ENCODE measurements around the gene RNF166. TPM values are rescaled to one million over a fixed set of nuclear protein-coding genes. Genes with fewer than 3 reads are reported as not detected.

The RNF166 gene
- total RNA-seq, 1 experiment from 2014 or later, result 26.5 TPM

DNA sequence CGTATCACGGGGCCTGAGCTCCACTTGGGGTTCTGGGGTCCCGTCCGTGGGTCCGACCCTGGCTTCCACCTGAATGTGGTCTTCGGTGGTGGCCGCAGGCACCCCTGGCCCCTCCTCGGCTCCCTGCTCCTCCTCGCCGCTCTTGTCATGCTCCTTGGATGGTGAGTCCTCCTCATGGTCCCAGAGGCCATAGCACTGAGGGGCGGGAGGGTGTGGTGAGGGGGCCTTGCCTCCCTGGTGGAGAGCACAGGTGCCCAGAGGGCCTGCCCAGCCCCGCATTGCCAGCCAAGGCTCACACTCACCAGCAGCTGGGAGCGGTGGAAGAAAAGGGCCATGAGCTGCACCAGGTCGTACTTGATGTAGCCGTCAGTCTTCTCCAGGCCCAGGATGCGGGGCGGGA, 15.0 kb upstream of the RNF166 start:
- Histone ChIP-seq H3K27ac (ENCODE audit: insufficient read length, low read depth, low read length) (no peak overlapping the region), H4K20me1 (ENCODE audit: control insufficient read depth, insufficient read depth, insufficient read length) (no peaks in the 10 kb centered on the region), H2AK5ac (ENCODE audit: insufficient read length, low read length) (no peak overlapping the region), H3K9me3 (ENCODE audit: control insufficient read depth, low read depth, low read length) (no peaks in the 10 kb centered on the region), H4K8ac (replicated peaks; ENCODE audit: insufficient read length, low read depth, low read length) (no peak overlapping the region), H2BK12ac (ENCODE audit: insufficient read length, low read depth, low read length) (no peak overlapping the region), H4K91ac (ENCODE audit: insufficient read length, low read depth, low read length) (no peak overlapping the region), H2BK120ac (ENCODE audit: low read depth, low read length, poor library complexity, severe bottlenecking) (no peak overlapping the region), H2BK5ac (ENCODE audit: insufficient read length, low read length) (no peak overlapping the region), H3K18ac (ENCODE audit: insufficient read length, low read depth, low read length) (no peak overlapping the region), H2BK20ac (ENCODE audit: low read depth, low read length, poor library complexity, severe bottlenecking) (no peak overlapping the region), H3K23me2 (ENCODE audit: insufficient read length, low read depth, low read length, poor library complexity, severe bottlenecking) (no peaks in the 10 kb centered on the region), H3K27me3 (ENCODE audit: insufficient read depth, low read length) (no peaks in the 10 kb centered on the region), H3K79me1 (ENCODE audit: insufficient read depth, low read depth, low read length, poor library complexity, severe bottlenecking) (no peaks in the 10 kb centered on the region), H3K9ac (ENCODE audit: extremely low read depth, insufficient read length, low read length) (no peak overlapping the region), H3K4me2 (ENCODE audit: insufficient read depth, insufficient read length, low read length) (no peak overlapping the region), H3K4ac (ENCODE audit: low read depth, low read length) (no peak overlapping the region), H2BK15ac (ENCODE audit: low read depth, low read length) (no peak overlapping the region), H3K56ac (ENCODE audit: insufficient read length, low read depth, low read length) (no peak overlapping the region), H4K5ac (ENCODE audit: insufficient read length, low read depth, low read length) (no peak overlapping the region), H3K4me1 (ENCODE audit: insufficient read depth, low read length) (no peaks in the 10 kb centered on the region), H2AFZ (ENCODE audit: low read length) (no peak overlapping the region), H3K23ac (ENCODE audit: insufficient read length, low read depth, low read length) (no peak overlapping the region), H3T11ph (ENCODE audit: low read length) (no peak overlapping the region), H3K79me2 (ENCODE audit: insufficient read depth, low read length) (no peaks in the 10 kb centered on the region), H3K14ac (ENCODE audit: insufficient read depth, low read length) (no peak overlapping the region)
- no peaks in the 10 kb centered on the region for H3K9me3 Mint-ChIP-seq
- no CpG with 5 or more reads among the region's 17 CpGs for WGBS (ENCODE audit: extremely low coverage, insufficient read length, low lambda C conversion rate)
- H3K4me1 Mint-ChIP-seq, result no peaks in the 10 kb centered on the region
- H3K27ac Mint-ChIP-seq, result no peak overlapping the region
- TF ChIP-seq, protein P1, sequence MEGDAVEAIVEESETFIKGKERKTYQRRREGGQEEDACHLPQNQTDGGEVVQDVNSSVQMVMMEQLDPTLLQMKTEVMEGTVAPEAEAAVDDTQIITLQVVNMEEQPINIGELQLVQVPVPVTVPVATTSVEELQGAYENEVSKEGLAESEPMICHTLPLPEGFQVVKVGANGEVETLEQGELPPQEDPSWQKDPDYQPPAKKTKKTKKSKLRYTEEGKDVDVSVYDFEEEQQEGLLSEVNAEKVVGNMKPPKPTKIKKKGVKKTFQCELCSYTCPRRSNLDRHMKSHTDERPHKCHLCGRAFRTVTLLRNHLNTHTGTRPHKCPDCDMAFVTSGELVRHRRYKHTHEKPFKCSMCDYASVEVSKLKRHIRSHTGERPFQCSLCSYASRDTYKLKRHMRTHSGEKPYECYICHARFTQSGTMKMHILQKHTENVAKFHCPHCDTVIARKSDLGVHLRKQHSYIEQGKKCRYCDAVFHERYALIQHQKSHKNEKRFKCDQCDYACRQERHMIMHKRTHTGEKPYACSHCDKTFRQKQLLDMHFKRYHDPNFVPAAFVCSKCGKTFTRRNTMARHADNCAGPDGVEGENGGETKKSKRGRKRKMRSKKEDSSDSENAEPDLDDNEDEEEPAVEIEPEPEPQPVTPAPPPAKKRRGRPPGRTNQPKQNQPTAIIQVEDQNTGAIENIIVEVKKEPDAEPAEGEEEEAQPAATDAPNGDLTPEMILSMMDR (conservative IDR thresholded peaks at IDR 0.05), result no peak
- H3K36me3 Mint-ChIP-seq (ENCODE audit: insufficient read depth in 1 of 3, low read depth in 3 of 3), result peaks cover 12 to 43% (median 41%) of the 10 kb centered on the region in 3 experiments; a peak in 6 of 7 replicates
- no peaks in the 10 kb centered on the region for H3K27me3 Mint-ChIP-seq (ENCODE audit: low read depth)
- no peak overlapping the region for H3K4me3 Mint-ChIP-seq
- no peak for DNase-seq

All from H9 (cell line).